Stimulated activated CD8-positive, alpha-beta memory T cell treated with anti-CD3 and anti-CD28 coated beads, Interleukin-4, amount 100 ng/mL, for 1 hour (primary cell): ENCODE data around the gene LPIN1.
"Not testable (repeated sequence)": the region's sequence is repeated elsewhere in the genome, so short reads cannot be mapped to it uniquely, and the experiment has no call there.

Source experiments
- DNase-seq, 2 donors: peaks; one replicate each; pipeline ENCODE4 v3.0.0-alpha.2; 2020; ENCODE audit warnings: low read depth in 2 of 2, low spot score in 1 of 2

The LPIN1 gene

GRCh38 chr2:11831415-11831814, 85.0 kb downstream of the LPIN1 start:
- no peak for DNase-seq

GRCh38 chr2:11832531-11832930, 86.1 kb downstream of the LPIN1 start:
- no peak for DNase-seq

- DNase-seq, result no peak
Measured at GRCh38 chr2:11833601-11834000, 87.2 kb downstream of the LPIN1 start.

GRCh38 chr2:11835403-11835802, 89.0 kb downstream of the LPIN1 start:
- no peak for DNase-seq

GRCh38 chr2:11836647-11837219, 90.3 kb downstream of the LPIN1 start:
- DNase-seq, result no peak

- no peak for DNase-seq
Measured at GRCh38 chr2:11837875-11838734, 91.7 kb downstream of the LPIN1 start.

- DNase-seq, result no peak
Measured at GRCh38 chr2:11839916-11840315, 93.5 kb downstream of the LPIN1 start.

- DNase-seq, result no peak
Measured at GRCh38 chr2:11842336-11842735, 95.9 kb downstream of the LPIN1 start.

GRCh38 chr2:11844798-11845197, 98.4 kb downstream of the LPIN1 start:
- DNase-seq, result not testable (repeated sequence)

GRCh38 chr2:11847935-11848334, 101.5 kb downstream of the LPIN1 start:
- DNase-seq, result not testable (repeated sequence)

GRCh38 chr2:11850082-11850481, 103.7 kb downstream of the LPIN1 start:
- DNase-seq, result no peak

- no peak for DNase-seq
Measured at GRCh38 chr2:11852526-11853196, 106.2 kb downstream of the LPIN1 start.

- DNase-seq, result no peak
Measured at GRCh38 chr2:11853197-11853588, 106.8 kb downstream of the LPIN1 start.

GRCh38 chr2:11855064-11855760, 108.8 kb downstream of the LPIN1 start:
- no peak for DNase-seq

- DNase-seq, result no peak
Measured at GRCh38 chr2:11856095-11856494, 109.7 kb downstream of the LPIN1 start.

GRCh38 chr2:11858883-11859282, 112.5 kb downstream of the LPIN1 start:
- DNase-seq, result no peak

GRCh38 chr2:11859975-11860374, 113.5 kb downstream of the LPIN1 start:
- not testable (repeated sequence) for DNase-seq

- no peak for DNase-seq
Measured at GRCh38 chr2:11861044-11861443, 114.6 kb downstream of the LPIN1 start.

GRCh38 chr2:11862049-11862448, 115.6 kb downstream of the LPIN1 start:
- no peak for DNase-seq

- DNase-seq, result no peak
Measured at GRCh38 chr2:11863103-11863502, 116.7 kb downstream of the LPIN1 start.

GRCh38 chr2:11863513-11864328, 117.3 kb downstream of the LPIN1 start:
- peak; percentile 29 to 44 for DNase-seq
